ENCODE measurements around the gene MED29. TPM values are rescaled to one million over a fixed set of nuclear protein-coding genes. Genes with fewer than 3 reads are reported as not detected.

Gene MED29
- total RNA-seq, 1 donor from 2014 or later: 28.2 TPM

DNA sequence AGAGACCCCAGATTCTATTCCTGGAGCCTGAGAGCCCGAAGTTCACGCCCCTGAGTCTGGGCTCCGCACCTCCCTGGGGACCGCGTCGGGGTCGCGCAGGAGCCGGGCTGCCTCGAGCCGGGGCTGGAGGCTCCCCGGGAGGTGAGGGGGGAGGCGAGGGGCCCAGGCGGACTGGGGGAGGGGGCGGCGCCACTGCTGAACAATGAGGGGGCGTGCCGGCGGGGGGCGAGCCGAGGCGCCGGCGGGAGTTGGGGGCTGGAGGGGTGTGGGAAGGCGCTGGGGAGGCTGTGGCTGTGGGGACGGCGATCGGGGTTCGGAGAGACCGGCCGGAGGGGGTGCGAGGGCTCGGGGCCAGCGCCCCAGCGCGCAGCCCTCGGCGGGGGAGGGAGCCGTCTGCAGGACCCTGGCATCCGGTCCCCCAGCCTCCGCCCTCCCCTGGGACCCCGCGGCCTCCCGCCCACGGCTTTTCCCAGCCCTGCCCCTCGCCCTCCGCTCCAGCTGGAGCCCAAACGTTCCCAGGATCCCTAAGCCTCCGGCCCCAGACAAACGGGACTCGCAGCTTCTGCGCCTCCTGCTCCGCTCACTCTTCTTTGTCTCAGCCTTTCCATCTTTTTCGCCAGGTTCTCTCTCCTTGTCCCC lies 22.2 kb downstream of the MED29 start:
- Histone ChIP-seq H3K79me2 (ENCODE audit: low read depth) (peaks cover 41% of the 10 kb centered on the region), H2AFZ (replicated peaks) (no peak overlapping the region), H3K9me3 (ENCODE audit: low read depth) (no peaks in the 10 kb centered on the region), H3K4me1 (peaks cover 20% of the 10 kb centered on the region), H3K27me3 (peaks cover 6% of the 10 kb centered on the region), H3K4me2 (peak overlapping the region; percentile 86), H3K4me3 (peak overlapping the region; percentile 98), H3K27ac (peak overlapping the region; percentile 82), H3K36me3 (no peaks in the 10 kb centered on the region), H3F3A (ENCODE audit: low read depth) (peaks cover 36% of the 10 kb centered on the region), H4K20me1 (ENCODE audit: low read depth) (peaks cover 36% of the 10 kb centered on the region), H3K9ac (peak overlapping the region; percentile 79)
- Mint-ChIP-seq H3K36me3 (peaks cover 12% of the 10 kb centered on the region), H3K9me3 (peaks cover 4% of the 10 kb centered on the region), H3K27me3 (ENCODE audit: insufficient read depth, low read depth) (peaks cover 22% of the 10 kb centered on the region), H3K27ac (peak overlapping the region; percentile 98), H3K4me1 (peaks cover 51% of the 10 kb centered on the region), H3K4me3 (peak overlapping the region; percentile 99)
- DNase-seq (ENCODE audit: low spot score): peak; percentile 87
- TF ChIP-seq EZH2 (IDR thresholded peaks at IDR 0.05): no peak
- TF ChIP-seq EZH2phosphoT487 (IDR thresholded peaks at IDR 0.05): no peak

GRCh38 chr19:39413911-39414608 lies 22.9 kb downstream of the MED29 start:
- no peak overlapping the region for H2AFZ ChIP-seq (replicated peaks)
- no peaks in the 10 kb centered on the region for H3K9me3 ChIP-seq (ENCODE audit: low read depth)
- peaks cover 15% of the 10 kb centered on the region for H3K36me3 Mint-ChIP-seq
- peaks cover 2% of the 10 kb centered on the region for H3K27me3 ChIP-seq
- H3K4me3 ChIP-seq: peak overlapping the region; percentile 98
- no peak for TF ChIP-seq EZH2 (IDR thresholded peaks at IDR 0.05)
- TF ChIP-seq, protein P1, sequence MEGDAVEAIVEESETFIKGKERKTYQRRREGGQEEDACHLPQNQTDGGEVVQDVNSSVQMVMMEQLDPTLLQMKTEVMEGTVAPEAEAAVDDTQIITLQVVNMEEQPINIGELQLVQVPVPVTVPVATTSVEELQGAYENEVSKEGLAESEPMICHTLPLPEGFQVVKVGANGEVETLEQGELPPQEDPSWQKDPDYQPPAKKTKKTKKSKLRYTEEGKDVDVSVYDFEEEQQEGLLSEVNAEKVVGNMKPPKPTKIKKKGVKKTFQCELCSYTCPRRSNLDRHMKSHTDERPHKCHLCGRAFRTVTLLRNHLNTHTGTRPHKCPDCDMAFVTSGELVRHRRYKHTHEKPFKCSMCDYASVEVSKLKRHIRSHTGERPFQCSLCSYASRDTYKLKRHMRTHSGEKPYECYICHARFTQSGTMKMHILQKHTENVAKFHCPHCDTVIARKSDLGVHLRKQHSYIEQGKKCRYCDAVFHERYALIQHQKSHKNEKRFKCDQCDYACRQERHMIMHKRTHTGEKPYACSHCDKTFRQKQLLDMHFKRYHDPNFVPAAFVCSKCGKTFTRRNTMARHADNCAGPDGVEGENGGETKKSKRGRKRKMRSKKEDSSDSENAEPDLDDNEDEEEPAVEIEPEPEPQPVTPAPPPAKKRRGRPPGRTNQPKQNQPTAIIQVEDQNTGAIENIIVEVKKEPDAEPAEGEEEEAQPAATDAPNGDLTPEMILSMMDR (IDR thresholded peaks at IDR 0.05): peak; percentile 19
- H3K4me1 ChIP-seq: peaks cover 20% of the 10 kb centered on the region
- peaks cover 45% of the 10 kb centered on the region for H3K4me1 Mint-ChIP-seq
- H3K4me3 Mint-ChIP-seq: peak overlapping the region; percentile 99
- peak overlapping the region; percentile 98 for H3K27ac Mint-ChIP-seq
- H3F3A ChIP-seq (ENCODE audit: low read depth): peaks cover 29% of the 10 kb centered on the region
- H3K9ac ChIP-seq: peak overlapping the region; percentile 79
- no peaks in the 10 kb centered on the region for H3K36me3 ChIP-seq
- peak overlapping the region; percentile 86 for H3K4me2 ChIP-seq
- peak overlapping the region; percentile 82 for H3K27ac ChIP-seq
- H3K79me2 ChIP-seq (ENCODE audit: low read depth): peaks cover 41% of the 10 kb centered on the region
- H4K20me1 ChIP-seq (ENCODE audit: low read depth): peaks cover 34% of the 10 kb centered on the region
- peaks cover 4% of the 10 kb centered on the region for H3K9me3 Mint-ChIP-seq
- peaks cover 19% of the 10 kb centered on the region for H3K27me3 Mint-ChIP-seq (ENCODE audit: insufficient read depth, low read depth)
- DNase-seq (ENCODE audit: low spot score): peak; percentile 60

- Histone ChIP-seq H3F3A (ENCODE audit: low read depth) (peaks cover 25% of the 10 kb centered on the region), H3K79me2 (ENCODE audit: low read depth) (peaks cover 41% of the 10 kb centered on the region), H4K20me1 (ENCODE audit: low read depth) (peaks cover 34% of the 10 kb centered on the region), H3K9ac (no peak overlapping the region), H3K27ac (no peak overlapping the region), H3K9me3 (ENCODE audit: low read depth) (no peaks in the 10 kb centered on the region), H3K4me3 (no peak overlapping the region), H3K27me3 (no peaks in the 10 kb centered on the region), H3K36me3 (no peaks in the 10 kb centered on the region), H3K4me2 (peak overlapping the region; percentile 86), H2AFZ (replicated peaks) (no peak overlapping the region), H3K4me1 (peaks cover 20% of the 10 kb centered on the region)
- peak overlapping the region; percentile 78 for H3K4me3 Mint-ChIP-seq
- DNase-seq (ENCODE audit: low spot score): no peak
- peaks cover 4% of the 10 kb centered on the region for H3K9me3 Mint-ChIP-seq
- TF ChIP-seq EZH2phosphoT487 (IDR thresholded peaks at IDR 0.05): no peak
- TF ChIP-seq, protein P1 (IDR thresholded peaks at IDR 0.05): peak; percentile 21
- no peak for TF ChIP-seq EZH2 (IDR thresholded peaks at IDR 0.05)
- peaks cover 42% of the 10 kb centered on the region for H3K4me1 Mint-ChIP-seq
- H3K27ac Mint-ChIP-seq: no peak overlapping the region
- H3K36me3 Mint-ChIP-seq: peaks cover 18% of the 10 kb centered on the region
- peaks cover 15% of the 10 kb centered on the region for H3K27me3 Mint-ChIP-seq (ENCODE audit: insufficient read depth, low read depth)
Measured at GRCh38 chr19:39415111-39416046, 24.2 kb downstream of the MED29 start.
